Fibroblast of skin of left quadriceps (primary cell): ENCODE results near the gene MPDU1.
"Not testable (repeated sequence)": the region's sequence is repeated elsewhere in the genome, so short reads cannot be mapped to it uniquely, and the experiment has no call there.

Source experiments
- DNase-seq, 2 experiments: peaks; one replicate each; pipeline ENCODE4 v3.0.0-alpha.2; 2013; ENCODE audit warnings: low read depth in 2 of 2

MPDU1 gene

DNA sequence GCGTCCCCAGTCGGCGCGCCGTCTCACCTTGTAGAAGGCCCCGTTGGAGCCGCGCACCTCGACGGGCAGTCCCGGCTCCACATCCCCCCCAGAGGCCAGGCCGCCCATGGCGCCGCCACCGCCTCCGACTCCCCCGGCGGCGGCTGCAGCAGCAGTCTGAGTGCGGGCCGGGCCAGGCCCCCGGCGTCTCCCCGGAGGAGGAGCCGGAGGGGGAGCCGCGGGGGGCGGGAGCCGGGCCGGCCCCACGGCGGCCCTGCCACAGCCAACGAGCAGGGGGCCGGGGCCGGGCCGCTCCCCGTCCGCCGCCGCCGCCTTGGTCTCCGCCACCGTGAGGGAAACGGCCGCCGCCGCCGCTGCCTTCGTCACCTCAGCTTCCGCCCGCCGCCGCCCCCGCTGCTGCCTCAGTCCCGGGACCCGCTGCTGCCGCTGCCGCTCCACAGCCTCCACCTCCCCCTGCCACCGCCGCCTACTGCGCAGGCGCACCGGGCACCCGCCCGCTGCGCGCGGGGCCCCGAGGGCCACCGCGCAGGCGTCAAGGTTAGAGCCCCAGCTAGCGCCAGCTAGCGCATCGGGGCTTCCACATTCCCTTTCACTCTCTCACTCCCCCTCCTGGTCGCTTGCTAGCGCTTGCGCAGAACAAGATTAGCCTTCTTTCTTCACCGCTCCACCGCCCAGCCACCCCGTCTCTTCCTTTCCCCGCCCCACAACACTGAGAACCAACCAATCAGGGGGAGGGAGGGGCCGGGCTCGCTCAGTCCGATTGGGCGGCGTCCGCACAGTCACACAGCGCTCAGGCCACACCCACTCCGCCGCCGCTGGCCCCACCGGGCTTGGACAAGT is 31.0 kb downstream of the MPDU1 start, which contains the start of gene FXR2:
TSS of gene FXR2 (minus strand) at position 473 of the 840 bp plus-strand sequence. CDS start at position 108, 365 bp downstream.
- DNase-seq = peak; percentile 100

DNA sequence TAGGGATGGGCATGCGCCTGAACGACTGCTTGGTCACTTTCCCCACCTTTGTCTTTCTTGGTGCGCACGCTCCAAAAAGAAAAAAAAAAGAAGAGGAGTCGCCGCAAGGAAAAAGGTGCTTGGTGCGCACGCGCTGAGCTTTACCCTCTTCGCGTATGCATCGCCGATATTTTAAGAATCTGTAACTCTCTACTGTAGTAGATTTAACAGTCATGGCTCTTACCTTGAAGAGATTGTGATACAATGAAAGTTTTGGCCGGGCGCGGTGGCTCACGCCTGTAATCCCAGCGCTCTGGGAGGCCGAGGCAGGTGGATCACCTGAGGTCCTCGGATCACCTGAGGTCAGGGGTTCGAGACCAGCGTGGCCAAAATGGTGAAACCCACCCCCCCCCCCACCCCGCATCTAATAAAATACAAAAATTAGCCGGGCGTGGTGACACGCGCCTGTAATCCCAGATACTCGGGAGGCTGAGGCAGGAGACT is 31.7 kb downstream of the MPDU1 start:
- DNase-seq = no peak

DNA sequence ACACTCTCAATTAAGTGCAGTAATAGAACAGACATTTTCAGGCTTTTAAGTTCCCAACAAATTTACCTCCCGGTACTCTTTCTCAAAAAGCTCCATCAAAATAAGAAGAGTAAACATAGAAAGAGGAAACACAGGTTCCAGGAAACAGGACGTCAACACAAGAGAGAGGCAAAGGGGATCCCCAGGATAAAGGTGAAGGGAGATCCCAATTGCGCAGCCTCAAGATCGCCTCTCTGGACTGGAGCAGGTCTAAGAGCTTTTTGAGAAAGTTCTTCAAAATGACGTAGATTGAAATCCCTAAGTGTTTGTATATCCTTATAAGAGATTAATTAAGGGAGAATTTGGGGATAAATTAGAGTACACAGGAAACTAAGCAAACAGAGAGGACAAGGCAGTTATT is 35.0 kb downstream of the MPDU1 start:
- DNase-seq = no peak

DNA sequence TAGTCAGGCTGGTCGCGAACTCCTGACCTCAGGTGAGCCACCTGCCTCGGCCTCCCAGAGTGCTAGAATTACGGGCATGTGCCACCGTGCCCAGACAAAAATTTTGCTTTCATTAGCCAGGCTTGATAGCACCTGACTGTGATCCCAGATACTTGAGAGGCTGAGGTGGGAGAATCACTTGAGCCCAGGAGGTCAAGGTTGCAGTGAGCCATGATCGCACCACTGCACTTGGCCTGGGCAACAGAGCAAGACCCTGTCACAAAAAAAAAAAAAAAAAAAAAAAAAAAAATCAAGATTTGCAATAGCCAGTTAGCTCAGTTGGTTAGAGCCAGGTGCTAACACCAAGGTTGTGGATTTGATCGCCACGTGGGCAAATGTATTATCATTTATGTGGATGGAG is 37.2 kb downstream of the MPDU1 start:
- DNase-seq = no peak

DNA sequence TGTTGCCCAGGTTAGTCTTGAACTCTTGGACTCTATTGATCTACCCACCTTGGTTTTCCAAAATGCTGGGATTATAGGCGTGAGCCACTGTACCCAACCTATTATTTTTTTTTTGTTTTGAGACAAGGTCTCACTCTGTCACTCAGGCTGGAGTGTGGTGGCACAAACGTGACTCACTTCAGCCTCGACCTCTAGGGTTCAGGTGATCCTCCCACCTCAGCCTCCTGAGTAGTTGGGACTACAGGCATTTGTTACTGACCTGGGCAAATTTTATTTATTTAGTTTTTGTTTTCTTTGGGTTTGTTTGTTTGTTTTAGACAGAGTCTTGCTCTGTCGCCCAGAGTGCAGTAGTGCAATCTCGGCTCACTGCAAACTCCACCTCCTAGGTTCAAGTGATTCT is 40.0 kb downstream of the MPDU1 start:
- no peak for DNase-seq

DNA sequence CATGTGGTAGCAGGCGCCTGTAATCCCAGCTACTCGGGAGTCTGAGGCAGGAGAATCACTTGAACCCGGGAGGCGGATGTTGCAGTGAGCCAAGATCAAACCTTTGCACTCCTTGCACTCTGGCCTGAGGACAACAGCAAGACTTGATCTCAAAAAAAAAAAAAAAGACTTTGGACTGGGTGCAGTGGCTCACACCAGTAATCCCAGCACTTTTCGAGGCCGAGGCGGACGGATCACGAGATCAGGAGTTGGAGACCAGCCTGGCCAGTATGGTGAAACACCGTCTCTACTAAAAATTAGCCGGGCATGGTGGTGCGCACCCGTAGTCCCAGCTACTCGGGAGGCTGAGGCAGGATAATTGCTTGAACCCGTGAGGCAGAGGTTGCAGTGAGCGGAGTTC is 42.1 kb downstream of the MPDU1 start:
- not testable (repeated sequence) for DNase-seq

DNA sequence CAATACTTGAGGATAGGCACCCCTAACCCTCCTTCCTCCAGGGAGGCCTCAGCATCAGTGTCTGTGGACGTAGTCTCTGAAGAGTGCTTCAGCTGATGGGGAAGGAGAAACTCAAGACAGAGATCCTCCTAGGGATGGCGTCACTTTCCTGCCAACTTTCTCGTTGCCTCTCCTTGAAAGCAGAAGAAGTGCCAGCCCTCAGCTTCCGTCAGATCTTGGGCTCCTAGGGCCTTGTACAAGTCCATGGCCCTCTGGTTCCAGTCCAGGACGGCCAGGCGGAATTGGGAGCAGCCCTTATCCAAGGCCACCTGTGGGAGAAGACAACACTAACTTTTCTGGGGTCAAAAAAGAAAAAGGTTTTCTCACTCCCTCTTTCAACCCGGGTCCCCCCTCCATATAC is 42.7 kb downstream of the MPDU1 start:
- DNase-seq = no peak

DNA sequence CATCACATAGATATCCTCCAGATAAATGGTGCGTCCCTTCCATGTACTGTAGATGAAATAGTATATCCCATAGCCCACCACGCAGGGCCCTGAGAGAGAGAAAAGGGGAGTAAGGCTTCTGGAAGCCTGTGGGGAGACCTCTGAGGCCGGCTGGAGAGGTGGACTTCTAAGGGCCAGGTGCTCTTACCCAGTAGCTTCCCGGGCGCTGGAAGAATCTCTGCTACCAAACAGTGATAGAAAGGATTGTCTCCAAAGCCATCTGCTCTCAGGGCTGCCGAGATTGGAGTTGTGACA is 43.3 kb downstream of the MPDU1 start:
- no peak for DNase-seq

DNA sequence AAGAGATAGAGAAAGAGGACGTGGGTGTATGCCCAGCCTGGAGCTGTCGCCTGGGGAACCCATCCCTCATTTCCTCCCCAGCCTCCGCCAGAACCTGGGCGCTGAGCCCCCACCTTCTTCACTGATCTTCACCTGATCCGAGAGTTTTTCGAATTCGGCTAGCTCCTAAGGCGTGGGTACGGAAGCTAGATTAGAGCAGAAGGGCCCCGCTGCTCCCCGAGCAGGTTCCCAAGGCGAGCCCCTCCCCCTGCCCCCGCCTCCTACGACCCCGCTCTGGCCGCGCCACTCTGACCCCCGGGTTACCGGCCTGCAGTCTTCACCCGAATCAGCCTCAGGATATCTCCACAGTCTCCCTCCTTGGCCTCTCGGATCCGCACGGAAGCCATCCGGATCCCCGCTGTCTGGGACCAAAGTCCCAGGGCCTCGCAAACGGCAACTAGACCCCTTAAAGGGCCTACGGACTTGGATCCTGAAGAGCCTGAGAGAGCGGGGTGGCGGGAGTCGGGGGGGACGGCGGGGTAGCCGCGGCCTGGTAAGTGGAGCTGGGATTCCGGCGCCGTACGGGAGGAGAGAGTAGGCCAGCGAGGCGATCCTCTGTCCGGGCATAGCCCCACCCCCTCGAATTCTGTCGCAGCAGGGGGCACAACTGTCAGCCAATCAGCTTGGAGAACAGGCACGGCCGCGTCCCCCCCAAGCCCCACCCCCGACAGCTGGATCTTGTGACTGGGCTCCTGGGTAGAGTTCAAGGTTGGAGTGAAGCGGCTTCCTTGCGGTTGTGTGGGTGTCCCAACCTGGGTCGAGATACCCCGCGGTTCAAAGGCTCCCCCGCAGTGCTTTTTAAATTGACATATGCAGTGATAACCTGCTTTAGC is 43.8 kb downstream of the MPDU1 start, which contains the start of gene SAT2:
TSS of gene SAT2 (minus strand) at position 572 of the 872 bp plus-strand sequence. CDS start at position 386, 186 bp downstream.
- DNase-seq = peak; percentile 84 to 88

DNA sequence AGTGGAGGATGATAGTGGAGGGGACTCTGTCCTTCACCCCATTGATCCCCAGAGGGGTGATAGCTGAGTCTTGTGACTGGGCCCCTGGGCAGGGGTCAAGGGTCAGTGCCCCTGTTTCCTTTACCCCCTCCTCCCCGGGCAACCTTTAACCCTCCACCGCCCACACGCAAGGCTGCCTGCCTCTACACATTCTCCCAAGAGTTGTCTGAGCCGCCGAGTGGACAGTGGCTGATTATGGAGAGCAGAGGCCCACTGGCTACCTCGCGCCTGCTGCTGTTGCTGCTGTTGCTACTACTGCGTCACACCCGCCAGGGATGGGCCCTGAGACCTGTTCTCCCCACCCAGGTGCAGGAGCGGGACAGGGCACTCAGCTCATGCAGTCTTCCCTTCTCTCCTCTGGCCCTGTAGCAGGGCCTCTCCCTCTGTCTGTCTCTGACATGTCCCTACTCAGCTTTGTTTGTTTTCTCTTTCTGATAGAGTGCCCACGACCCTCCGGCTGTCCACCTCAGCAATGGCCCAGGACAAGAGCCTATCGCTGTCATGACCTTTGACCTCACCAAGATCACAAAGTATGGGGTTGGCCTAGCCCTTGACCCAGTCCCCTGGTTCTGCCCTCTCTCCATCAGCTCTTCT is 46.4 kb downstream of the MPDU1 start, which contains the start of gene SHBG:
TSS of gene SHBG (plus strand) at position 197 of the 633 bp plus-strand sequence. CDS start at position 235, 38 bp downstream.
- no peak for DNase-seq

DNA sequence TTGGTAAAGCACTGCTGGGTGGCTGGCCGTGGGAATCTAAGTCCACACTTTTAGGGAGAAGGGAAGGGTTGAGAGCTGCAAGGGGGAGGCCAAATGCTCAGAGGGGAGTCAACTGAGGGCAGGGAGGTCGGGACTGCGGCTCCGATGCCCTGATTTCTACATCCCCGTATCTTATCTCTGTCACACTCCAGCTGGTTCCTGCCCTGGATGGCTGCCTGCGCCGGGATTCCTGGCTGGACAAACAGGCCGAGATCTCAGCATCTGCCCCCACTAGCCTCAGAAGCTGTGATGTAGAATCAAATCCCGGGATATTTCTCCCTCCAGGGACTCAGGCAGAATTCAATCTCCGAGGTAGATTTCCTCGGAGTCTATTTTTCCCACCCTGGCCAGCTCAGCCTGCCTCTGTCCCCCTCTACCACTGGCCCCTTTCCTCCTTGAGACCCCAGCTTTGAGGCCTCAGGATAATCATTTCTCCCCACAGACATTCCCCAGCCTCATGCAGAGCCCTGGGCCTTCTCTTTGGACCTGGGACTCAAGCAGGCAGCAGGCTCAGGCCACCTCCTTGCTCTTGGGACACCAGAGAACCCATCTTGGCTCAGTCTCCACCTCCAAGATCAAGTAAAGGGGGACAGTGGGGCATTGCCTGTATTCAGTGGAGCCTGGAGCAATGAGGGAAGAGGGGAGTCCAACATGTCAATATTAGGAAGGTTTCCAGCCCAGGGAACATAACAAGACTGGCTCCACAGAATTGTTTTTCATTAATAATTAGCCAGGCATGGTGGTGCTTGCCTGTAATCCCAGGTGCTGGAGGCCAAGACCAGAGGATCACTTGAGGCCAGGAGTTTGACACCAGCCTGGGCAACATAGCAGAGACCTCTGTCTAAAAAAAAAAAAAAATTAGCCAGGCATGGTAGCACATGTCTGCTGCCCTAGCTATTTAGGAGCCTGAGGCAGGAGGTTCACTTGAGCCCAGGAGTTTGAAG is 48.0 kb downstream of the MPDU1 start:
- no peak for DNase-seq

DNA sequence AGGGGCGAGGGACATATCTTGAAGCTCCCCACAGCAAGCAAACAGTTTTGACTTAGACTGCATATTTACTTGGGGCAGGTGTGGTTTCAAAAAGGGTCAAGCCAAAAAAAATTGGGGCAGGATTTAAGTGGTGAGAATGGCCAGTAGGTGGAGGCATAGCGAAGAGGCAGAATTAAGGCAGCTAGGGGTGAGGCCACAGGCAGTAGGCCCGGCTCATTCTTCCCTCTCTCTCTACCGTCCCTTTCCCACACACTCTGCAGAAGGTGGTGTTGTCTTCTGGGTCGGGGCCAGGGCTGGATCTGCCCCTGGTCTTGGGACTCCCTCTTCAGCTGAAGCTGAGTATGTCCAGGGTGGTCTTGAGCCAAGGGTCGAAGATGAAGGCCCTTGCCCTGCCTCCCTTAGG is 48.8 kb downstream of the MPDU1 start:
- no peak for DNase-seq

DNA sequence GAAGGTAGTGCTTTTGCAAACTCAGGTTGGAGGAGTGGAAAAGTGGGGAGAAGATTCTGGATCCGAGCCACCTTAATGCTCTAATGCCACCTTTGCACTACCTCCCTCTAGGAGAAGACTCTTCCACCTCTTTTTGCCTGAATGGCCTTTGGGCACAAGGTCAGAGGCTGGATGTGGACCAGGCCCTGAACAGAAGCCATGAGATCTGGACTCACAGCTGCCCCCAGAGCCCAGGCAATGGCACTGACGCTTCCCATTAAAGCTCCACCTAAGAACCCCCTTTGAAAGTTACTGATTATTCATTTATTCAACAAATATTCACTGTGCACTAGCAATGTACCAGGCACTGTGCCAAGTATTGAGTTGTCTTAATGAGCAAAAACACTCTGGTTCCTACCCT is 49.4 kb downstream of the MPDU1 start:
- no peak for DNase-seq

DNA sequence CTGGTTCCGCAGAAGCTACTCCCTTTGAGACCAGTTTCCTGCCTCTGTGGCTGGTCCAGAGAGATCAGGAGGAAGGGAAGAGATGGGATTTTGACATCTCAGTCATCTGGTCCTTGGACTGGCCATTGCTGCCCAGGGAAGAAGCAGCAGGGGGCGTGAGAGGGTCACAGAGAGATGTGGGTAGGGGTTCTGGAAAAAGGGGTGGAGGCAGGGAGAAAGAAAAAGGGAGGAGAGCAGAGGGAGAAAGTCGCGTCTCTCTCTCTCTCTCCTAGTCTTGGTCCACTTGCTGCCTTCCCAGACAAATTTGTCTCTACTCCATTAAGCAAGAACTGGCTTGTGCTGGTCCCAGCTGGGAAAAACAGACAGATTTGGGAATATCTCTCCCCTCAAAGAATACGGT is 50.7 kb downstream of the MPDU1 start:
- no peak for DNase-seq

DNA sequence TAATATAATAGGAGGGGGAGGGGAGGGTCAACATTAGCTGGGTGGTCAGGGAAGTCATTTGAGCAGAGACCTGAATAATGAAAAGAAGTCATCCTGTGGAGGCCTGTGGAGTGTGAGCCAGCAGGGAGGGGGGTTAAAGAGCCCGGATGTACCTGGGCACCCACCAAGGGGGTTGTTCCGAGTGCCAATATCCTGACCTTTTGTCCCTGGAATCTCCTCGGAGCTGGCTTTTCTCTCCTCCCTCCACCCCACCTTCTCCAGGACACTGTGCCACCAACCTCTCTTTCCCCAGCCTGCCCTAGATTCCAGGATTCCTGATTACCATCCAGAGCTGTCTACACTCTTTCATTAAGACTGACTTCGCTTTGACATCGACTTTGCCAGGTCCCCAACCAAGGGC is 52.5 kb downstream of the MPDU1 start:
- no peak for DNase-seq
